Smooth muscle cell (in vitro differentiated cells): ENCODE measurements around the gene RAB2B. TPM values are rescaled to one million over a fixed set of nuclear protein-coding genes. Genes with fewer than 3 reads are reported as not detected.
A peak's percentile ranks its signal among the peaks of the same experiment; 100 is the strongest.

ENCODE experiments used
- DNase-seq: peaks from one replicate; lab custom pipeline; 2025; ENCODE audit not compliant: unreplicated experiment; lab: John Stamatoyannopoulos, UW
- H2AFZ ChIP-seq: fragments of 200-600 bp; sonication (generic); 2 replicates; pipeline ENCODE4 v1.6.0; 2016; ENCODE audit warnings: antibody characterized with exemption, low read depth, mild to moderate bottlenecking
- H3F3A ChIP-seq: fragments of 200-600 bp; sonication (generic); 2 replicates; pipeline ENCODE4 v1.6.0; 2017; ENCODE audit warnings: antibody characterized with exemption, low read depth
- H3K27ac ChIP-seq: fragments of 200-600 bp; sonication (generic); 2 replicates; pipeline ENCODE4 v1.5.1; 2016; ENCODE audit warnings: low read depth, mild to moderate bottlenecking
- H3K27me3 ChIP-seq: fragments of 200-600 bp; sonication (generic); 2 replicates; pipeline ENCODE4 v1.6.1; 2016; ENCODE audit warnings: low read depth, mild to moderate bottlenecking
- H3K36me3 ChIP-seq: fragments of 200-600 bp; sonication (generic); 2 replicates; pipeline ENCODE4 v1.5.1; 2016; ENCODE audit warnings: low read depth
- H3K4me1 ChIP-seq: fragments of 200-600 bp; sonication (generic); 2 replicates; pipeline ENCODE4 v1.5.1; 2016; ENCODE audit warnings: low read depth
- H3K4me2 ChIP-seq: fragments of 200-600 bp; sonication (generic); 2 replicates; pipeline ENCODE4 v1.6.0; 2016; ENCODE audit warnings: mild to moderate bottlenecking
- H3K4me3 ChIP-seq: fragments of 200-600 bp; sonication (generic); 2 replicates; pipeline ENCODE4 v1.5.1; 2016; ENCODE audit warnings: mild to moderate bottlenecking
- H3K79me2 ChIP-seq: fragments of 200-600 bp; sonication (generic); 2 replicates; pipeline ENCODE4 v1.6.0; 2016; ENCODE audit warnings: low read depth, mild to moderate bottlenecking
- H3K9ac ChIP-seq: fragments of 200-600 bp; sonication (generic); 2 replicates; pipeline ENCODE4 v1.6.0; 2016; ENCODE audit warnings: low read depth
- H3K9me3 ChIP-seq: fragments of 200-600 bp; sonication (generic); replicated peaks from 2 replicates; pipeline ENCODE4 v1.5.1; 2016; ENCODE audit warnings: low read depth
- H4K20me1 ChIP-seq: fragments of 200-600 bp; sonication (generic); 2 replicates; pipeline ENCODE4 v1.6.0; 2016; ENCODE audit warnings: low read depth
- CTCF ChIP-seq: fragments of 200-600 bp; sonication (generic); IDR thresholded peaks from 2 replicates; pipeline ENCODE4 v1.5.1; 2017; ENCODE audit warnings: borderline replicate concordance, mild to moderate bottlenecking, antibody characterized with exemption; ENCODE audit not compliant: insufficient read depth, poor library complexity, severe bottlenecking
- WGBS: methylation state at CpG from one replicate; pipeline ENCODE4 v1.1.7; 2016; ENCODE audit warnings: low lambda C conversion rate; 5-methylcytosine and 5-hydroxymethylcytosine counted together
- polyA plus RNA-seq: library from polyadenylated mRNA; unstranded; fragments of >200 nt; fragmentation: Nextera tagmentation; extraction: Ambion mirVana; gene quantifications from 2 replicates; pipeline ENCODE4 v1.2.1, GENCODE V29; 2016
- total RNA-seq: library from RNA; depleted of rRNA; stranded (reverse); fragments of >200 nt; gene quantifications from 2 replicates; pipeline ENCODE4 v1.2.3, GENCODE V29; 2014

Gene RAB2B
- total and polyA plus RNA-seq, 2 experiments from 2014 or later: 15.4 to 30.4 TPM

- Histone ChIP-seq H3K4me3 (peak overlapping the region; percentile 96), H3K9ac (no peak overlapping the region), H3F3A (no peaks in the 10 kb centered on the region), H2AFZ (no peak overlapping the region), H3K27me3 (no peaks in the 10 kb centered on the region), H3K36me3 (no peaks in the 10 kb centered on the region), H3K27ac (no peak overlapping the region), H3K4me2 (peak overlapping the region; percentile 98), H4K20me1 (no peaks in the 10 kb centered on the region), H3K9me3 (no peaks in the 10 kb centered on the region), H3K4me1 (peaks cover 29% of the 10 kb centered on the region), H3K79me2 (no peaks in the 10 kb centered on the region)
- no peak for TF ChIP-seq CTCF
- DNase-seq: no peak
- WGBS: 83% methylated on average over 17 of the region's 18 CpGs
Observed at GRCh38 chr14:21524575-21525490, 48.1 kb upstream of the RAB2B start.

GRCh38 chr14:21523203-21523602 lies 46.4 kb upstream of the RAB2B start:
- no peak overlapping the region for H3K9ac ChIP-seq
- no peak overlapping the region for H3K4me2 ChIP-seq
- 88% methylated on average over 7 of the region's 7 CpGs for WGBS
- H3K36me3 ChIP-seq: no peaks in the 10 kb centered on the region
- H3F3A ChIP-seq: no peaks in the 10 kb centered on the region
- DNase-seq: no peak
- no peak overlapping the region for H3K4me3 ChIP-seq
- no peak overlapping the region for H3K27ac ChIP-seq
- no peak for TF ChIP-seq CTCF
- H3K4me1 ChIP-seq: peaks cover 29% of the 10 kb centered on the region
- no peaks in the 10 kb centered on the region for H3K79me2 ChIP-seq
- H2AFZ ChIP-seq: no peak overlapping the region
- no peaks in the 10 kb centered on the region for H3K27me3 ChIP-seq
- H4K20me1 ChIP-seq: no peaks in the 10 kb centered on the region
- no peaks in the 10 kb centered on the region for H3K9me3 ChIP-seq

GRCh38 chr14:21521501-21521900 lies 44.7 kb upstream of the RAB2B start:
- Histone ChIP-seq H4K20me1 (no peaks in the 10 kb centered on the region), H3K4me2 (no peak overlapping the region), H3K9me3 (no peaks in the 10 kb centered on the region), H3K4me1 (peaks cover 17% of the 10 kb centered on the region), H3K27ac (no peak overlapping the region), H3K9ac (no peak overlapping the region), H2AFZ (no peak overlapping the region), H3K79me2 (no peaks in the 10 kb centered on the region), H3F3A (no peaks in the 10 kb centered on the region), H3K36me3 (no peaks in the 10 kb centered on the region), H3K4me3 (no peak overlapping the region), H3K27me3 (no peaks in the 10 kb centered on the region)
- WGBS: 92% methylated on average over 2 of the region's 2 CpGs
- no peak for DNase-seq
- no peak for TF ChIP-seq CTCF
